Measurements from ENCODE around the gene IL37.
"Not testable (repeated sequence)": the region's sequence is repeated elsewhere in the genome, so short reads cannot be mapped to it uniquely, and the experiment has no call there.

The IL37 gene

GRCh38 chr2:112896909-112897623 is 13.9 kb upstream of the IL37 start:
- H3K9me3 ChIP-seq (ENCODE audit: control insufficient read depth, insufficient read depth, low read length), result no peaks in the 10 kb centered on the region
- H3K4me2 ChIP-seq (ENCODE audit: low read length), result no peak overlapping the region
- H3K4me1 ChIP-seq (ENCODE audit: control insufficient read depth, low read length), result no peaks in the 10 kb centered on the region
- H4K20me1 ChIP-seq (ENCODE audit: control insufficient read depth, insufficient read depth, low read depth, low read length), result no peaks in the 10 kb centered on the region
- no peaks in the 10 kb centered on the region for H3K9me2 ChIP-seq (replicated peaks; ENCODE audit: control insufficient read depth, low read length)
- no peaks in the 10 kb centered on the region for H3K27me3 ChIP-seq (ENCODE audit: control insufficient read depth, low read length)
- TF ChIP-seq EZH2phosphoT487 (IDR thresholded peaks at IDR 0.05; ENCODE audit: borderline replicate concordance, low read length), result no peak
- TF ChIP-seq, protein P1, sequence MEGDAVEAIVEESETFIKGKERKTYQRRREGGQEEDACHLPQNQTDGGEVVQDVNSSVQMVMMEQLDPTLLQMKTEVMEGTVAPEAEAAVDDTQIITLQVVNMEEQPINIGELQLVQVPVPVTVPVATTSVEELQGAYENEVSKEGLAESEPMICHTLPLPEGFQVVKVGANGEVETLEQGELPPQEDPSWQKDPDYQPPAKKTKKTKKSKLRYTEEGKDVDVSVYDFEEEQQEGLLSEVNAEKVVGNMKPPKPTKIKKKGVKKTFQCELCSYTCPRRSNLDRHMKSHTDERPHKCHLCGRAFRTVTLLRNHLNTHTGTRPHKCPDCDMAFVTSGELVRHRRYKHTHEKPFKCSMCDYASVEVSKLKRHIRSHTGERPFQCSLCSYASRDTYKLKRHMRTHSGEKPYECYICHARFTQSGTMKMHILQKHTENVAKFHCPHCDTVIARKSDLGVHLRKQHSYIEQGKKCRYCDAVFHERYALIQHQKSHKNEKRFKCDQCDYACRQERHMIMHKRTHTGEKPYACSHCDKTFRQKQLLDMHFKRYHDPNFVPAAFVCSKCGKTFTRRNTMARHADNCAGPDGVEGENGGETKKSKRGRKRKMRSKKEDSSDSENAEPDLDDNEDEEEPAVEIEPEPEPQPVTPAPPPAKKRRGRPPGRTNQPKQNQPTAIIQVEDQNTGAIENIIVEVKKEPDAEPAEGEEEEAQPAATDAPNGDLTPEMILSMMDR (IDR thresholded peaks at IDR 0.05; ENCODE audit: low read depth, low read length, poor library complexity, severe bottlenecking), result no peak
- no peak overlapping the region for H3K4me3 ChIP-seq (ENCODE audit: low read length)
- H3K36me3 ChIP-seq (ENCODE audit: control insufficient read depth, low read length), result no peaks in the 10 kb centered on the region
- no peaks in the 10 kb centered on the region for H3K79me2 ChIP-seq (ENCODE audit: control insufficient read depth, low read length)
- no peaks in the 10 kb centered on the region for H3F3A ChIP-seq (ENCODE audit: control insufficient read depth, insufficient read depth)
- H3K27ac ChIP-seq (ENCODE audit: low read depth, low read length), result no peak overlapping the region

DNA sequence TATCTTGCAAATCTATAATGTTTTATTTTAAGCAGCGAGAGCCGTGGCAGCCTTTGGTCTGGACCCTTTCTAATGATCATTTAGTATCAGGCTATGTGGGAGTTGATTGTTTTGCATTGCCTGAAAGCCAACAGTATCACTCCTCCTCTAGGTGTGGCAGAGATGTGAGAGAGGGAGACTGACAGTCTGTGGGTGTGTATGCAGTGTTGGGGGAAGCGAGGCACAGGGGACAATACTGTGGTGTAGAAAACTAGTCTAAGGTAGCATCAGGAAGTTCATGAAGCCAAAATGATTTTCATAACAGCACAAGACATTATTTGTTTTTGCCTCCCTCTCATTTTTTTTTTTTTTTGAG is 13.4 kb upstream of the IL37 start:
- Histone ChIP-seq H3K9me2 (replicated peaks; ENCODE audit: control insufficient read depth, low read length) (no peaks in the 10 kb centered on the region), H3K27me3 (ENCODE audit: control insufficient read depth, low read length) (no peaks in the 10 kb centered on the region), H3K4me1 (ENCODE audit: control insufficient read depth, low read length) (no peaks in the 10 kb centered on the region), H3K79me2 (ENCODE audit: control insufficient read depth, low read length) (no peaks in the 10 kb centered on the region), H3F3A (ENCODE audit: control insufficient read depth, insufficient read depth) (no peaks in the 10 kb centered on the region), H4K20me1 (ENCODE audit: control insufficient read depth, insufficient read depth, low read depth, low read length) (no peaks in the 10 kb centered on the region), H3K4me3 (ENCODE audit: low read length) (no peak overlapping the region), H3K36me3 (ENCODE audit: control insufficient read depth, low read length) (no peaks in the 10 kb centered on the region), H3K9me3 (ENCODE audit: control insufficient read depth, insufficient read depth, low read length) (no peaks in the 10 kb centered on the region), H3K27ac (ENCODE audit: low read depth, low read length) (no peak overlapping the region), H3K4me2 (ENCODE audit: low read length) (no peak overlapping the region)
- TF ChIP-seq, protein P1 (IDR thresholded peaks at IDR 0.05; ENCODE audit: low read depth, low read length, poor library complexity, severe bottlenecking), result no peak
- no peak for TF ChIP-seq EZH2phosphoT487 (IDR thresholded peaks at IDR 0.05; ENCODE audit: borderline replicate concordance, low read length)

DNA sequence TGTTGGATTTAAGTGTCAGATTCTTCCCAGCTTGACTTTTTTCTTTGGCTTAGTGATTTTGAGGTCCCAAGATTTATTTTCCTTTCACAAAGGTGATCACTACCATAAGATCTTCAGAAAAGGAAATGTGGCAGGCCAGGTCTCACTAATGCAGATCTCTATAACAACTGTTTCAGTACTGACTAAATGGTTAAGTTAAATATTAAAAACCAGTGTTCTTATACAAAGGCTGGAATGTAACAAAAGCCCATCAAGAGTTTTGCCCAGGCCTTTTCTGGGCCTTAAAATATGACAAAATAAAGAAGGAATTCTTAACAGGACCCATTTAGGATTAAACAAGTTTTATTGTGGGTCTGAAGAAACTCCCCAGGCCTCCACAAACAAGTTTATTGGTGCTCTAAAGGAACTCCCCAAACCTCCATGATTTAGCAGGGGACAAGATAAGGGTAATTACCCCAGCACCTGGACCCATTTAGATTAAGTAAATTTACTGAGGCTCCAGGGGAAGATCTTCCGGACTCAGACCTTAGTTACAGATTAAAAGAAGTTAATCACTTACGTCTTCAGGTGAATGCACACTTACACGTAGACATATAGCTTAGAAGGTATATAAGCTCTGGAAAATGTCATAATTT is 9.4 kb upstream of the IL37 start:
- H3K9me3 ChIP-seq (ENCODE audit: control insufficient read depth, insufficient read depth, low read length); H3K79me2 ChIP-seq (ENCODE audit: control insufficient read depth, low read length); H3K27ac ChIP-seq (ENCODE audit: low read depth, low read length); H4K20me1 ChIP-seq (ENCODE audit: control insufficient read depth, insufficient read depth, low read depth, low read length); H3F3A ChIP-seq (ENCODE audit: control insufficient read depth, insufficient read depth); H3K27me3 ChIP-seq (ENCODE audit: control insufficient read depth, low read length); H3K4me2 ChIP-seq (ENCODE audit: low read length); H3K9me2 ChIP-seq (replicated peaks; ENCODE audit: control insufficient read depth, low read length); H3K4me1 ChIP-seq (ENCODE audit: control insufficient read depth, low read length); H3K36me3 ChIP-seq (ENCODE audit: control insufficient read depth, low read length); H3K4me3 ChIP-seq (ENCODE audit: low read length): not testable (repeated sequence)

- Histone ChIP-seq H3F3A (ENCODE audit: control insufficient read depth, insufficient read depth) (no peaks in the 10 kb centered on the region), H3K4me3 (ENCODE audit: low read length) (no peak overlapping the region), H4K20me1 (ENCODE audit: control insufficient read depth, insufficient read depth, low read depth, low read length) (no peaks in the 10 kb centered on the region), H3K9me2 (replicated peaks; ENCODE audit: control insufficient read depth, low read length) (no peaks in the 10 kb centered on the region), H3K4me1 (ENCODE audit: control insufficient read depth, low read length) (no peaks in the 10 kb centered on the region), H3K27ac (ENCODE audit: low read depth, low read length) (no peak overlapping the region), H3K27me3 (ENCODE audit: control insufficient read depth, low read length) (peaks cover 8% of the 10 kb centered on the region; the same call in 1 of the 2 replicates), H3K9me3 (ENCODE audit: control insufficient read depth, insufficient read depth, low read length) (no peaks in the 10 kb centered on the region), H3K36me3 (ENCODE audit: control insufficient read depth, low read length) (no peaks in the 10 kb centered on the region), H3K4me2 (ENCODE audit: low read length) (no peak overlapping the region), H3K79me2 (ENCODE audit: control insufficient read depth, low read length) (no peaks in the 10 kb centered on the region)
- TF ChIP-seq, protein P1 (IDR thresholded peaks at IDR 0.05; ENCODE audit: low read depth, low read length, poor library complexity, severe bottlenecking), result no peak
- no peak for TF ChIP-seq EZH2phosphoT487 (IDR thresholded peaks at IDR 0.05; ENCODE audit: borderline replicate concordance, low read length)
These were observed 8.1 kb upstream of the IL37 start for GRCh38 chr2:112902816-112903215.
